Measurements from ENCODE around the gene MTCL1.

GRCh38 chr18:8830067-8831060 is 125.0 kb downstream of the MTCL1 start:
- TF ChIP-seq TAF1 (IDR thresholded peaks at IDR 0.05; ENCODE audit: borderline replicate concordance, insufficient read depth, low read length): no peak
- TF ChIP-seq POLR2AphosphoS5 (IDR thresholded peaks at IDR 0.05; ENCODE audit: low read depth, low read length): no peak

All from PFSK-1 (cell line).